ENCODE results near the gene SLC35G3. TPM values are rescaled to one million over a fixed set of nuclear protein-coding genes. Genes with fewer than 3 reads are reported as not detected.
A peak's percentile ranks its signal among the peaks of the same experiment; 100 is the strongest.

SLC35G3 gene
- total and polyA plus RNA-seq, 5 donors from 2014 or later, result 0.08 to 0.19 (median 0.13) TPM; not detected in 1

GRCh38 chr17:35166526-35166925 lies 27.7 kb downstream of the SLC35G3 start:
- Mint-ChIP-seq H3K4me3 (no peak overlapping the region), H3K36me3 (no peaks in the 10 kb centered on the region), H3K27ac (peak overlapping the region in 2 of 3 donors; percentile 57 to 72), H3K9me3 (no peaks in the 10 kb centered on the region), H3K4me1 (peaks cover 11 to 41% (median 23%) of the 10 kb centered on the region in 4 donors), H3K27me3 (no peaks in the 10 kb centered on the region)
- Histone ChIP-seq H3K36me3 (ENCODE audit: control insufficient read depth, insufficient read depth, low read length) (no peaks in the 10 kb centered on the region), H3K27ac (ENCODE audit: insufficient read depth, low read length, poor library complexity, severe bottlenecking) (no peak overlapping the region), H3K27me3 (ENCODE audit: control insufficient read depth, insufficient read depth, low read length) (no peaks in the 10 kb centered on the region), H3K4me1 (ENCODE audit: control insufficient read depth, insufficient read depth, low read length, poor library complexity, severe bottlenecking) (peaks cover 18% of the 10 kb centered on the region), H3K4me3 (ENCODE audit: low read depth, low read length) (no peak overlapping the region), H3K9me3 (ENCODE audit: control insufficient read depth in 2 of 2, low read length in 2 of 2) (no peaks in the 10 kb centered on the region)
- ATAC-seq (ENCODE audit: low read depth in 2 of 2) (no peak), DNase-seq (no peak)

GRCh38 chr17:35164716-35165115 lies 29.5 kb downstream of the SLC35G3 start:
- peaks cover 31% of the 10 kb centered on the region for H3K4me1 ChIP-seq (ENCODE audit: control insufficient read depth, insufficient read depth, low read length, poor library complexity, severe bottlenecking)
- Mint-ChIP-seq H3K27ac (peak overlapping the region in 1 of 3 donors; percentile 20), H3K9me3 (no peaks in the 10 kb centered on the region), H3K27me3 (no peaks in the 10 kb centered on the region), H3K4me1 (peaks cover 18 to 53% (median 37%) of the 10 kb centered on the region in 4 donors), H3K4me3 (no peak overlapping the region), H3K36me3 (no peaks in the 10 kb centered on the region)
- H3K36me3 ChIP-seq (ENCODE audit: control insufficient read depth, insufficient read depth, low read length), result no peaks in the 10 kb centered on the region
- no peak for ATAC-seq (ENCODE audit: low read depth in 2 of 2)
- H3K4me3 ChIP-seq (ENCODE audit: low read depth, low read length), result no peak overlapping the region
- no peaks in the 10 kb centered on the region for H3K9me3 ChIP-seq (ENCODE audit: control insufficient read depth in 2 of 2, low read length in 2 of 2)
- no peak overlapping the region for H3K27ac ChIP-seq (ENCODE audit: insufficient read depth, low read length, poor library complexity, severe bottlenecking)
- no peak for DNase-seq
- H3K27me3 ChIP-seq (ENCODE audit: control insufficient read depth, insufficient read depth, low read length), result no peaks in the 10 kb centered on the region

- Mint-ChIP-seq H3K36me3 (no peaks in the 10 kb centered on the region), H3K27ac (peak overlapping the region in 1 of 3 donors; percentile 68), H3K4me1 (peaks cover 20 to 60% (median 38%) of the 10 kb centered on the region in 4 donors), H3K27me3 (no peaks in the 10 kb centered on the region), H3K9me3 (no peaks in the 10 kb centered on the region), H3K4me3 (peak overlapping the region in 1 of 4 donors; percentile 43)
- no peak overlapping the region for H3K27ac ChIP-seq (ENCODE audit: insufficient read depth, low read length, poor library complexity, severe bottlenecking)
- DNase-seq (no peak), ATAC-seq (ENCODE audit: low read depth in 2 of 2) (no peak)
- H3K4me3 ChIP-seq (ENCODE audit: low read depth, low read length), result no peak overlapping the region
- no peaks in the 10 kb centered on the region for H3K9me3 ChIP-seq (ENCODE audit: control insufficient read depth in 2 of 2, low read length in 2 of 2)
- no peaks in the 10 kb centered on the region for H3K36me3 ChIP-seq (ENCODE audit: control insufficient read depth, insufficient read depth, low read length)
- H3K27me3 ChIP-seq (ENCODE audit: control insufficient read depth, insufficient read depth, low read length), result no peaks in the 10 kb centered on the region
- H3K4me1 ChIP-seq (ENCODE audit: control insufficient read depth, insufficient read depth, low read length, poor library complexity, severe bottlenecking), result peaks cover 31% of the 10 kb centered on the region
Observed at GRCh38 chr17:35163886-35164285, 30.3 kb downstream of the SLC35G3 start.

- H3K27ac Mint-ChIP-seq, result peak overlapping the region; percentile 69 to 79 (median 79)
- H3K27me3 Mint-ChIP-seq, result no peaks in the 10 kb centered on the region
- Histone ChIP-seq H3K4me3 (ENCODE audit: low read depth, low read length) (no peak overlapping the region), H3K27me3 (ENCODE audit: control insufficient read depth, insufficient read depth, low read length) (no peaks in the 10 kb centered on the region), H3K36me3 (ENCODE audit: control insufficient read depth, insufficient read depth, low read length) (no peaks in the 10 kb centered on the region), H3K9me3 (ENCODE audit: control insufficient read depth in 2 of 2, low read length in 2 of 2) (no peaks in the 10 kb centered on the region), H3K4me1 (ENCODE audit: control insufficient read depth, insufficient read depth, low read length, poor library complexity, severe bottlenecking) (peaks cover 31% of the 10 kb centered on the region), H3K27ac (ENCODE audit: insufficient read depth, low read length, poor library complexity, severe bottlenecking) (peak overlapping the region; percentile 47)
- peaks cover 20 to 67% (median 39%) of the 10 kb centered on the region in 4 donors for H3K4me1 Mint-ChIP-seq
- DNase-seq (no peak), ATAC-seq (ENCODE audit: low read depth in 2 of 2) (no peak)
- H3K9me3 Mint-ChIP-seq, result no peaks in the 10 kb centered on the region
- no peaks in the 10 kb centered on the region for H3K36me3 Mint-ChIP-seq
- H3K4me3 Mint-ChIP-seq, result no peak overlapping the region
Observed at GRCh38 chr17:35162755-35163154, 31.4 kb downstream of the SLC35G3 start.

- Histone ChIP-seq H3K4me1 (ENCODE audit: control insufficient read depth, insufficient read depth, low read length, poor library complexity, severe bottlenecking) (peaks cover 31% of the 10 kb centered on the region), H3K27me3 (ENCODE audit: control insufficient read depth, insufficient read depth, low read length) (no peaks in the 10 kb centered on the region), H3K27ac (ENCODE audit: insufficient read depth, low read length, poor library complexity, severe bottlenecking) (peak overlapping the region; percentile 72), H3K36me3 (ENCODE audit: control insufficient read depth, insufficient read depth, low read length) (no peaks in the 10 kb centered on the region), H3K4me3 (ENCODE audit: low read depth, low read length) (peak overlapping the region; percentile 51), H3K9me3 (ENCODE audit: control insufficient read depth in 2 of 2, low read length in 2 of 2) (no peaks in the 10 kb centered on the region)
- H3K9me3 Mint-ChIP-seq, result no peaks in the 10 kb centered on the region
- H3K27me3 Mint-ChIP-seq, result no peaks in the 10 kb centered on the region
- H3K4me3 Mint-ChIP-seq, result peak overlapping the region; percentile 11 to 69 (median 38)
- DNase-seq (peak in 2 of 3 donors; percentile 53 to 75), ATAC-seq (ENCODE audit: low read depth in 2 of 2) (peak; percentile 88 to 91)
- H3K27ac Mint-ChIP-seq, result peak overlapping the region; percentile 0 to 79 (median 76)
- H3K36me3 Mint-ChIP-seq, result no peaks in the 10 kb centered on the region
- peaks cover 20 to 66% (median 39%) of the 10 kb centered on the region in 4 donors for H3K4me1 Mint-ChIP-seq
Observed at GRCh38 chr17:35161281-35161761, 32.9 kb downstream of the SLC35G3 start.

DNA sequence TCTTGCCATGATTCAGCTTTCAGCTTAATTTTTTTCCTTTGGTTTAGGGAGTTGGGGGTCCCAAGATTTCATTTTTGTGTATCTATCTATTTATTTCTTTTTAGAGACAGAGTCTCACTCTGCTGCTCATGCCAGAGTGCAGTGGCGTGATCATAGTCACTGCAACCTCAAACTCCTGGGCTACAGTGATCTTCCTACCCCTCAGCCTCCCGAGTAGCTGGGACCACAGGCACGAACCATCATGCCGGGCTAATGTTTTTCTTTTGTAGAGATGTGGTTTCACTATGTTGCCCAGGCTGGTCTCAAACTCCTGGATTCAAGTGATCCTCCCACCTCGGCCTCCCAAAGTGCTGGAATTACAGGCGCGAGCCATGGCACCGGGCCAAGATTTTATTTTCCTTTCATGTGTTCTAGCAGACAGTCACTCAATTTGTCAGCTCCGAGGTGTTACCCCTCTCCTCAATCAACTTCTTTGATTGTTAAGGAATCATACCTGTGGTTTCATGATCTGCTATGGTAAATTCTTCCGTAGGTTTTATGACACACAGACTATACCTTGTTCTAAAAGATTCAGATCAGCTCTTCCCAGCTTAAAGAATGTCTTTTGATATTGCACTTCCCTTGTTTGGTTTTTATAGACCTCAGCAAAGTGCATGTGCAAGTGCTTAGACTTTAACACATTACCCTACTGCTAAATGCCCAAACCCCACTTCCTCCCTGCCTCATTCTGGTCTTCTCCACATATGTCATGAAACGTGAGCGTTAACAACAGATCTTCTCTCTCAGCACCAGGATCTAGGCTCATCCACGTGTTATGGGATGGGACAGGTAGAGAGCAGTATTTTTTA lies 33.6 kb downstream of the SLC35G3 start:
- peak; percentile 47 to 49 for ATAC-seq (ENCODE audit: low read depth in 2 of 2)
- H3K9me3 Mint-ChIP-seq, result no peaks in the 10 kb centered on the region
- H3K36me3 Mint-ChIP-seq, result no peaks in the 10 kb centered on the region
- Histone ChIP-seq H3K4me3 (ENCODE audit: low read depth, low read length) (peak overlapping the region; percentile 51), H3K27ac (ENCODE audit: insufficient read depth, low read length, poor library complexity, severe bottlenecking) (peak overlapping the region; percentile 72), H3K27me3 (ENCODE audit: control insufficient read depth, insufficient read depth, low read length) (no peaks in the 10 kb centered on the region), H3K36me3 (ENCODE audit: control insufficient read depth, insufficient read depth, low read length) (no peaks in the 10 kb centered on the region), H3K9me3 (ENCODE audit: control insufficient read depth in 2 of 2, low read length in 2 of 2) (no peaks in the 10 kb centered on the region), H3K4me1 (ENCODE audit: control insufficient read depth, insufficient read depth, low read length, poor library complexity, severe bottlenecking) (peaks cover 31% of the 10 kb centered on the region)
- peaks cover 20 to 64% (median 40%) of the 10 kb centered on the region in 4 donors for H3K4me1 Mint-ChIP-seq
- peak overlapping the region; percentile 11 to 69 (median 38) for H3K4me3 Mint-ChIP-seq
- peak in 2 of 3 donors; percentile 22 to 48 for DNase-seq
- H3K27me3 Mint-ChIP-seq, result no peaks in the 10 kb centered on the region
- peak overlapping the region; percentile 2 to 79 (median 76) for H3K27ac Mint-ChIP-seq

DNA sequence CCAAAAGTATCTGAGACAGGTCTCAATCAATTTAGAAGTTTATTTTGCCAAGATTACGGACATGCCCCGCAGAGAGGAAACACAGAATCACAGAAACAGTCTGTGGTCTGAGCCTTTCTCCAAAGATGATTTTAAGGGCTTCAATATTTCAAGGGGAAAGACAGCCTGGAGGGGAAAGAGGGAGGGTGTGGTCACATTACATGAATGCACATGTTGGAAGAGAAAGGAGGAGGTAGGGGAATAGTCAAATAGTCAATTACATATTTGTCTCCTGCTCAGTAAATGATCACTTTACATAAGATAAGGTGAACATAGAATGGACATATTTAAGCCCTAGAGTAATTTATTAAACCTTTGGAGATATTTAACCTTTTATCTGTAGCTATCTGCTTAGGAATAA lies 34.3 kb downstream of the SLC35G3 start:
- ATAC-seq (ENCODE audit: low read depth in 2 of 2) (no peak), DNase-seq (no peak)
- no peaks in the 10 kb centered on the region for H3K27me3 Mint-ChIP-seq
- no peaks in the 10 kb centered on the region for H3K9me3 ChIP-seq (ENCODE audit: control insufficient read depth in 2 of 2, low read length in 2 of 2)
- H3K36me3 ChIP-seq (ENCODE audit: control insufficient read depth, insufficient read depth, low read length), result no peaks in the 10 kb centered on the region
- peak overlapping the region in 1 of 4 donors; percentile 69 for H3K4me3 Mint-ChIP-seq
- peak overlapping the region; percentile 78 to 87 (median 79) for H3K27ac Mint-ChIP-seq
- H3K36me3 Mint-ChIP-seq, result no peaks in the 10 kb centered on the region
- H3K27me3 ChIP-seq (ENCODE audit: control insufficient read depth, insufficient read depth, low read length), result no peaks in the 10 kb centered on the region
- H3K4me1 Mint-ChIP-seq, result peaks cover 20 to 58% (median 38%) of the 10 kb centered on the region in 4 donors
- H3K4me1 ChIP-seq (ENCODE audit: control insufficient read depth, insufficient read depth, low read length, poor library complexity, severe bottlenecking), result peaks cover 31% of the 10 kb centered on the region
- H3K27ac ChIP-seq (ENCODE audit: insufficient read depth, low read length, poor library complexity, severe bottlenecking), result no peak overlapping the region
- H3K9me3 Mint-ChIP-seq, result no peaks in the 10 kb centered on the region
- no peak overlapping the region for H3K4me3 ChIP-seq (ENCODE audit: low read depth, low read length)
